ENCODE data around the gene PER2. TPM values are rescaled to one million over a fixed set of nuclear protein-coding genes. Genes with fewer than 3 reads are reported as not detected.

The PER2 gene
- total and polyA plus RNA-seq, 2 donors from 2014 or later, result 1.8 to 28.4 TPM

DNA sequence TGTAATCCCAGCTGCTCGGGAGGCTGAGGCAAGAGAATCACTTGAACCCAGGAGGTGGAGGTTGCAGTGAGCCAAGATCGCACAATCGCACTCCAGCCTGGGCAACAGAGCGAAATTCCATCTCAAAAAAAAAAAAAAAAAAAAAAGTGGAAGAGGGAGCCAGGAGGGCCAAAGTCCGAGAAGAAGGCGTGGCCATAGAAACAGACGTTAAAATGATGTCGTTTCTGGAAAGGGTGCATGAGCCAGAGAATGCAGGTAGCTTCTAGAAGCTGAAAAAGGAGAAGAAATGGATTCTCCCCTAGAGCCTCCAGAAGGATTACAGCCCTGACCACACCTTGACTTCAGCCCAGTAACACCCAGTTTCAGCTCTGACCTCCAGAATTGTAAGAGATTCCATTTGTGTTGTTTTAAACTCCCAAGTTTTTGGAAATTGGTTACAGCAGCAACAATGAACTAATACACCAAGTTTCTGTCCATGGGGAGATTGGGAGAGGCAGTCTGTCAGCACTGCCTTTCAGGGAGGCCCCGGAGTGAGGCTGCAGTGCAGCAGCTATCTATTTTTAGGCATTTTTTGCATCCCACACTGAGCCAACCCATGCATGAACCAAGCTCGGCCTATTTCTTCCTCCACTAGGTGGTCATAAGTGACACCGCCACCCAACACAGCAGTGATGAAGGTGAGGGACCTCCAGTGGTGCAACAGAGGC is 17.7 kb upstream of the PER2 start:
- TF ChIP-seq, protein P1, sequence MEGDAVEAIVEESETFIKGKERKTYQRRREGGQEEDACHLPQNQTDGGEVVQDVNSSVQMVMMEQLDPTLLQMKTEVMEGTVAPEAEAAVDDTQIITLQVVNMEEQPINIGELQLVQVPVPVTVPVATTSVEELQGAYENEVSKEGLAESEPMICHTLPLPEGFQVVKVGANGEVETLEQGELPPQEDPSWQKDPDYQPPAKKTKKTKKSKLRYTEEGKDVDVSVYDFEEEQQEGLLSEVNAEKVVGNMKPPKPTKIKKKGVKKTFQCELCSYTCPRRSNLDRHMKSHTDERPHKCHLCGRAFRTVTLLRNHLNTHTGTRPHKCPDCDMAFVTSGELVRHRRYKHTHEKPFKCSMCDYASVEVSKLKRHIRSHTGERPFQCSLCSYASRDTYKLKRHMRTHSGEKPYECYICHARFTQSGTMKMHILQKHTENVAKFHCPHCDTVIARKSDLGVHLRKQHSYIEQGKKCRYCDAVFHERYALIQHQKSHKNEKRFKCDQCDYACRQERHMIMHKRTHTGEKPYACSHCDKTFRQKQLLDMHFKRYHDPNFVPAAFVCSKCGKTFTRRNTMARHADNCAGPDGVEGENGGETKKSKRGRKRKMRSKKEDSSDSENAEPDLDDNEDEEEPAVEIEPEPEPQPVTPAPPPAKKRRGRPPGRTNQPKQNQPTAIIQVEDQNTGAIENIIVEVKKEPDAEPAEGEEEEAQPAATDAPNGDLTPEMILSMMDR (IDR thresholded peaks at IDR 0.05; ENCODE audit: borderline replicate concordance, extremely low read depth, insufficient read depth), result no peak
- no peak overlapping the region for H3K9ac ChIP-seq (ENCODE audit: low read length in 3 of 3)
- DNase-seq (no peak), FAIRE-seq (no peak)
- no peaks in the 10 kb centered on the region for H3K27me3 ChIP-seq (ENCODE audit: control insufficient read depth, insufficient read depth, low read length)
- no peak overlapping the region for H3K4me3 ChIP-seq (ENCODE audit: low read length in 3 of 3)
- intact Hi-C loops (cut with DNase I), result no loop called here
- no peaks in the 10 kb centered on the region for H3K9me3 ChIP-seq (ENCODE audit: control insufficient read depth in 2 of 3, insufficient read depth in 1 of 3, low read length in 3 of 3)
- H3K36me3 ChIP-seq (ENCODE audit: control insufficient read depth in 2 of 3, insufficient read depth in 3 of 3, low read length in 3 of 3), result no peaks in the 10 kb centered on the region
- H3K27ac ChIP-seq (ENCODE audit: low read depth in 2 of 2, low read length in 2 of 2), result peak overlapping the region; percentile 18 to 84
- peaks cover 0 to 3% (median 0%) of the 10 kb centered on the region in 3 donors for H3K4me1 ChIP-seq (ENCODE audit: control insufficient read depth in 2 of 3, insufficient read depth in 2 of 3, low read depth in 1 of 3, low read length in 3 of 3)

DNA sequence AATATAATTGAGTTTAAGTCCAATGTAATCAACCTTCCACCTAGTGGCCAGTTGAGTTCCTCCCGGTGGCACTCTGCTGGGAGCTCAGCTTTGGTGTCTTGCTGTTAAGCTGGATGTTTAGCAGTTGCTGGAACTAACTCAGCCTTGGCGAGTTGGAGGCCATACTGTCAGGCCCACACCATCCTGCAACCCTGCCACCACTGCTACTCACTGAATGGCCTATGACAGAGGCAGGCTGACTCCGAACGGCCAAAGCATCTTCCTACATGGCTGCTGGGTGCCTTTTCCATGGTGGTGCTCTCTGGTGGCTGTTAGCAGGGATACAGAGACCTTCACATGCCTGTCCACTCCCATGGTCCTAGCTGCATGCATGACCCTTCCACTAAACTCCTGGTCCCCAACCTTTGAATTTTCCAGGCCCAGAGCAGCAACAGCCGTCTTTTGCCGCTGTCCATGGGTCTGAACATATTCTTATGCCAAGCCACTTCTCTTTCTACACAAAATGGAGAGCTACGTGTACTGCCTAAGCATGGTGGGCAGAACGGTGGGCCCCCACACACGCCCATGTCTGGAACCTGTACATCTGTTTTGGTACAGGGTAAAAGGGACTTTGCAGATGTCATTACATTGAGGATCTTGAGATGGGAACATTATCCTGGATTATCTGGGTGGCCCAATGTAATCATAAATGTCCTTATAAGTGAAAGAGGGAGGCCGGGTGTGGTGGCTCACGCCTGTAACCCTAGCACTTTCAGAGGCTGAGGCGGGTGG is 16.9 kb upstream of the PER2 start:
- Histone ChIP-seq H3K9ac (ENCODE audit: low read length in 3 of 3) (no peak overlapping the region), H3K36me3 (ENCODE audit: control insufficient read depth in 2 of 3, insufficient read depth in 3 of 3, low read length in 3 of 3) (no peaks in the 10 kb centered on the region), H3K9me3 (ENCODE audit: control insufficient read depth in 2 of 3, insufficient read depth in 1 of 3, low read length in 3 of 3) (no peaks in the 10 kb centered on the region), H3K4me3 (ENCODE audit: low read length in 3 of 3) (no peak overlapping the region), H3K27me3 (ENCODE audit: control insufficient read depth, insufficient read depth, low read length) (no peaks in the 10 kb centered on the region), H3K27ac (ENCODE audit: low read depth in 2 of 2, low read length in 2 of 2) (no peak overlapping the region), H3K4me1 (ENCODE audit: control insufficient read depth in 2 of 3, insufficient read depth in 2 of 3, low read depth in 1 of 3, low read length in 3 of 3) (peaks cover 0 to 9% (median 4%) of the 10 kb centered on the region in 3 donors)
- no peak for DNase-seq
- TF ChIP-seq, protein P1 (IDR thresholded peaks at IDR 0.05; ENCODE audit: borderline replicate concordance, extremely low read depth, insufficient read depth), result no peak
- intact Hi-C loops (cut with DNase I), result no loop called here
- no peak for FAIRE-seq

DNA sequence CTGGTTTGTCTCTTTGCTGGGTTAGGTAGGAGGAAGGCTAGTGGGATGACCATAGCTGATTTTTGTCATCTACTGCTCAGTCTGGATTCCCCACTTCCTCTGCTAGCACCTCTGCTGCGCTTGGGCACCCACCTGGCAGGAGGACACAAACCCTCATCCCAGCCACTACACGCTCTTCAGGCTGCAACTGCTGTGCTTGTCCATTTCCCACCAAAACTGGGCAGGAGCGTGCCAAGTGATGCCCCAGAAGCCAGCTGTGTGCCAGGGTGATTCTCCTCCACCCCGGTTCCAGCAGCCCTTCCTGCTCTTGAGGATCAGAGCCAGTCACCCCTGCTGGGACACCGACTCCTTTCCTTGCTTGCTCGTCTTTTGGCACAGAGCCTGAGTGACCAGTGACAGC is 15.7 kb upstream of the PER2 start:
- H3K4me1 ChIP-seq (ENCODE audit: control insufficient read depth in 2 of 3, insufficient read depth in 2 of 3, low read depth in 1 of 3, low read length in 3 of 3), result peaks cover 0 to 14% (median 7%) of the 10 kb centered on the region in 3 donors
- H3K9me3 ChIP-seq (ENCODE audit: control insufficient read depth in 2 of 3, insufficient read depth in 1 of 3, low read length in 3 of 3), result no peaks in the 10 kb centered on the region
- TF ChIP-seq, protein P1 (IDR thresholded peaks at IDR 0.05; ENCODE audit: borderline replicate concordance, extremely low read depth, insufficient read depth), result no peak
- no peaks in the 10 kb centered on the region for H3K36me3 ChIP-seq (ENCODE audit: control insufficient read depth in 2 of 3, insufficient read depth in 3 of 3, low read length in 3 of 3)
- no peak for FAIRE-seq
- DNase-seq, result no peak
- H3K4me3 ChIP-seq (ENCODE audit: low read length in 3 of 3), result no peak overlapping the region
- H3K27ac ChIP-seq (ENCODE audit: low read depth in 2 of 2, low read length in 2 of 2), result no peak overlapping the region
- H3K27me3 ChIP-seq (ENCODE audit: control insufficient read depth, insufficient read depth, low read length), result no peaks in the 10 kb centered on the region
- no peak overlapping the region for H3K9ac ChIP-seq (ENCODE audit: low read length in 3 of 3)
- intact Hi-C loops (cut with DNase I), result no loop called here
